HCT116 (cell line): ENCODE results near the gene CFAP97D2. TPM values are rescaled to one million over a fixed set of nuclear protein-coding genes. Genes with fewer than 3 reads are reported as not detected.

Experiments
- ATAC-seq: fragments of 200-7000 bp; cut with Tn5 transposase; 2 replicates; pipeline ENCODE4 v1.9.1; 2020; ENCODE audit warnings: mild to moderate bottlenecking, moderate library complexity
- BruUV-seq: library from RNA; stranded (reverse); fragments of 400-500 nt; replicated peaks from 2 replicates; lab custom pipeline; 2021; lab: Mats Ljungman, UMichigan
- CTCF ChIA-PET: fragments of 300-600 bp; sonication (Branson Sonifier 250); formaldehyde crosslinking; loops from one replicate; lab custom pipeline; 2021; ENCODE audit warnings: antibody characterized with exemption; lab: Charles Lee
- POLR2A ChIA-PET: fragments of 300-600, 350-600 bp; sonication (Branson Sonifier 250); formaldehyde crosslinking; loops from one replicate; lab custom pipeline; 2021; ENCODE audit warnings: antibody characterized with exemption; lab: Charles Lee
- RAD21 ChIA-PET, 2 experiments: fragments of 300-600 bp; sonication (Branson Sonifier 250); formaldehyde crosslinking; loops; one replicate each; lab custom pipeline; 2023; ENCODE audit warnings: low total read pairs in 2 of 2; ENCODE audit not compliant: uncharacterized antibody in 2 of 2, unreplicated experiment in 2 of 2, low non-redundant PET in 1 of 2; lab: Charles Lee
- DNase-seq: peaks from one replicate; pipeline ENCODE4 v3.0.0-alpha.2; 2010; ENCODE audit warnings: low read depth, low spot score
- H2AFZ ChIP-seq: fragments of 200-600 bp; shearing (Covaris generic), sonication (generic); 2 replicates; pipeline ENCODE4 v1.6.1; 2017; ENCODE audit warnings: low read depth, mixed run types, mixed read lengths, antibody characterized with exemption, low read length; ENCODE audit not compliant: poor library complexity, severe bottlenecking
- H3K27ac ChIP-seq: 2 replicates; pipeline ENCODE4 v1.5.1; 2012; ENCODE audit warnings: low read depth, low read length
- H3K27me3 ChIP-seq: fragments of 200-600 bp; sonication (generic); 2 replicates; pipeline ENCODE4 v1.6.1; 2016; ENCODE audit warnings: mixed run types, low read length, mixed read lengths; ENCODE audit not compliant: insufficient read depth
- H3K36me3 ChIP-seq, 2 experiments: fragments of 200-500 bp in 1 of 2; fragments of 200-600 bp in 1 of 2; sonication (Bioruptor generic) in 1 of 2; sonication (generic) in 1 of 2; 2 replicates each; pipeline versions ENCODE4 v1.5.1 to v1.6.1; 2014 to 2016; ENCODE audit warnings: low read length in 2 of 2, inconsistent platforms in 1 of 2, mixed read lengths in 1 of 2, mixed run types in 1 of 2; ENCODE audit not compliant: insufficient read depth in 2 of 2, control insufficient read depth in 1 of 2
- H3K4me1 ChIP-seq, 2 experiments: fragments of 200-600 bp in 1 of 2; sonication (generic) in 1 of 2; 2 replicates each; pipeline versions ENCODE4 v1.5.1 to v1.6.1; 2012 to 2017; ENCODE audit warnings: low read length in 2 of 2, inconsistent platforms in 1 of 2, mild to moderate bottlenecking in 1 of 2, mixed read lengths in 1 of 2, mixed run types in 1 of 2, moderate library complexity in 1 of 2; ENCODE audit not compliant: insufficient read depth in 2 of 2, control insufficient read depth in 1 of 2
- H3K4me2 ChIP-seq: fragments of 200-600 bp; sonication (generic); 2 replicates; pipeline ENCODE4 v1.6.1; 2017; ENCODE audit warnings: mixed run types, low read length, mixed read lengths
- H3K4me3 ChIP-seq, 2 experiments: fragments of 200-600 bp in 1 of 2; sonication (generic) in 1 of 2; replicated peaks in 1 of 2; 2 replicates each; pipeline ENCODE4 v1.5.1; 2011 to 2016; ENCODE audit warnings: low read length in 2 of 2, control low read depth in 1 of 2, low read depth in 1 of 2, mild to moderate bottlenecking in 1 of 2, mixed read lengths in 1 of 2, mixed run types in 1 of 2
- H3K79me2 ChIP-seq: fragments of 200-600 bp; sonication (generic); 2 replicates; pipeline ENCODE4 v1.6.1; 2017; ENCODE audit warnings: mild to moderate bottlenecking, mixed run types, low read length, moderate library complexity, mixed read lengths; ENCODE audit not compliant: insufficient read depth
- H3K9ac ChIP-seq: fragments of 200-600 bp; sonication (generic); 2 replicates; pipeline ENCODE4 v1.6.1; 2016; ENCODE audit warnings: low read length, mixed read lengths
- H3K9me2 ChIP-seq: fragments of 200-600 bp; sonication (generic), shearing (Covaris generic); 2 replicates; pipeline ENCODE4 v1.6.1; 2017; ENCODE audit warnings: mixed run types, mild to moderate bottlenecking, moderate library complexity; ENCODE audit not compliant: insufficient read depth
- H3K9me3 ChIP-seq, 2 experiments: fragments of 200-500 bp in 1 of 2; fragments of 200-600 bp in 1 of 2; sonication (Bioruptor generic) in 1 of 2; sonication (generic) in 1 of 2; 2 replicates each; pipeline ENCODE4 v1.6.1; 2014 to 2017; ENCODE audit warnings: low read length in 2 of 2, mixed read lengths in 2 of 2, inconsistent platforms in 1 of 2, low read depth in 1 of 2, mild to moderate bottlenecking in 1 of 2, mixed run types in 1 of 2, moderate library complexity in 1 of 2; ENCODE audit not compliant: control insufficient read depth in 1 of 2, insufficient read depth in 1 of 2
- H4K20me1 ChIP-seq: fragments of 200-600 bp; sonication (generic), shearing (Covaris generic); 2 replicates; pipeline ENCODE4 v1.6.1; 2017; ENCODE audit warnings: mixed run types, mild to moderate bottlenecking, moderate library complexity; ENCODE audit not compliant: insufficient read depth
- CBX3 ChIP-seq: IDR thresholded peaks from 2 replicates; pipeline ENCODE4 v1.6.1; 2012; ENCODE audit warnings: low read depth
- ELF1 ChIP-seq: IDR thresholded peaks from 2 replicates; pipeline ENCODE4 v1.6.1; 2012; ENCODE audit warnings: low read depth, borderline replicate concordance
- EZH2phosphoT487 ChIP-seq: fragments of 200-600 bp; IDR thresholded peaks from 2 replicates; pipeline ENCODE4 v1.6.1; 2018; ENCODE audit warnings: antibody characterized with exemption, borderline replicate concordance
- POLR2AphosphoS5 ChIP-seq: IDR thresholded peaks from 2 replicates; pipeline ENCODE4 v1.6.1; 2011; ENCODE audit warnings: mild to moderate bottlenecking, low read depth, low read length, moderate library complexity
- SP1 ChIP-seq: IDR thresholded peaks from 2 replicates; pipeline ENCODE4 v1.6.1; 2012; ENCODE audit warnings: low read depth
- SRF ChIP-seq: IDR thresholded peaks from 2 replicates; pipeline ENCODE4 v1.6.1; 2012; ENCODE audit warnings: low read depth
- TCF7L2 ChIP-seq: IDR thresholded peaks from 2 replicates; pipeline ENCODE4 v1.7.0; 2011; ENCODE audit warnings: borderline replicate concordance, inconsistent platforms; ENCODE audit not compliant: insufficient read depth, insufficient read length; ENCODE audit errors: extremely low read depth
- YY1 ChIP-seq: IDR thresholded peaks from 2 replicates; pipeline ENCODE4 v1.6.1; 2011; ENCODE audit warnings: low read length, low read depth, moderate library complexity, mild to moderate bottlenecking; ENCODE audit not compliant: insufficient replicate concordance; ENCODE audit errors: extremely low read depth
- ZFX ChIP-seq: fragments of 450-650 bp; IDR thresholded peaks from 2 replicates; pipeline ENCODE4 v1.6.1; 2017
- ZNF274 ChIP-seq: fragments of 200-500 bp; sonication (Bioruptor generic); IDR thresholded peaks from 2 replicates; pipeline ENCODE4 v1.6.1; 2014; ENCODE audit warnings: mild to moderate bottlenecking, low read depth, low read length, inconsistent platforms
- intact Hi-C: fragments of 100-400 bp; cut with micrococcal nuclease; formaldehyde crosslinking; loops from 2 replicates; pipeline ENCODE4 v1.10.0; 2022
- total RNA-seq: library from RNA; stranded (reverse); gene quantifications from one replicate; pipeline ENCODE4 v1.2.1, GENCODE V29; 2021; ENCODE audit not compliant: unreplicated experiment
- TF ChIP-seq, protein P1 (sequence below): IDR thresholded peaks from 2 replicates; pipeline ENCODE4 v1.6.1; 2011; ENCODE audit warnings: mild to moderate bottlenecking, low read length, moderate library complexity; ENCODE audit not compliant: insufficient replicate concordance; ENCODE audit errors: extremely low read depth
- TF ChIP-seq, protein P2 (sequence below): IDR thresholded peaks from 2 replicates; pipeline ENCODE4 v1.6.1; 2012; ENCODE audit warnings: low read depth

Gene CFAP97D2
- total RNA-seq, 1 experiment from 2014 or later = not detected

DNA sequence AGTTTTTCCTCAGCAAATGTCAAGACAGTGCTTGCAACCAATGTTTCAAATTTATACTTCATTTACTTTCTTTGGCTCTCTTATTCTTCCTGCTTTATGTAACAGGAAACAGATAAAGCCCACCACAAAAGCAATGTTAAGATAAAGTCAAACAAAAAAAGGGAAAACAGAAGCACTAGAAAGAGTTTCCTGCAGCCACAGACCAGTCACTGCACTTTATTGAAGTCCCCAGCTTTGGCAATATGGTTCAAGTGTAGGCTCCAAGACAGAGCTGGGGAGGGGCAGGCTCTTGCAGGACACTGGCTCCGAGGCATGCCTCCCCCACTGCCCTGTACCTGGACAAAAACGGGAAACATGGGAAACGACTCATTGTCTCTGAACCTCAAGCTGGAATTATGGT, 40.3 kb downstream of the CFAP97D2 start:
- intact Hi-C loops = no loop called here
- Histone ChIP-seq H3K27me3 (peaks cover 9% of the 10 kb centered on the region; the same call in 1 of the 2 replicates), H3K79me2 (no peaks in the 10 kb centered on the region), H3K9me2 (no peaks in the 10 kb centered on the region), H3K9ac (no peak overlapping the region), H3K4me3 (no peak overlapping the region), H3K27ac (no peak overlapping the region), H3K4me2 (no peak overlapping the region), H3K36me3 (no peaks in the 10 kb centered on the region), H4K20me1 (no peaks in the 10 kb centered on the region), H3K4me1 (no peaks in the 10 kb centered on the region), H2AFZ (no peak overlapping the region), H3K9me3 (no peaks in the 10 kb centered on the region)
- no TSS peak for BruUV-seq
- CTCF ChIA-PET = no interaction called here
- DNase-seq (no peak), ATAC-seq (no peak)
- POLR2A ChIA-PET = no interaction called here
- RAD21 ChIA-PET = no interaction called here
- TF ChIP-seq SP1 = no peak
- no peak for TF ChIP-seq YY1
- TF ChIP-seq, protein P1, sequence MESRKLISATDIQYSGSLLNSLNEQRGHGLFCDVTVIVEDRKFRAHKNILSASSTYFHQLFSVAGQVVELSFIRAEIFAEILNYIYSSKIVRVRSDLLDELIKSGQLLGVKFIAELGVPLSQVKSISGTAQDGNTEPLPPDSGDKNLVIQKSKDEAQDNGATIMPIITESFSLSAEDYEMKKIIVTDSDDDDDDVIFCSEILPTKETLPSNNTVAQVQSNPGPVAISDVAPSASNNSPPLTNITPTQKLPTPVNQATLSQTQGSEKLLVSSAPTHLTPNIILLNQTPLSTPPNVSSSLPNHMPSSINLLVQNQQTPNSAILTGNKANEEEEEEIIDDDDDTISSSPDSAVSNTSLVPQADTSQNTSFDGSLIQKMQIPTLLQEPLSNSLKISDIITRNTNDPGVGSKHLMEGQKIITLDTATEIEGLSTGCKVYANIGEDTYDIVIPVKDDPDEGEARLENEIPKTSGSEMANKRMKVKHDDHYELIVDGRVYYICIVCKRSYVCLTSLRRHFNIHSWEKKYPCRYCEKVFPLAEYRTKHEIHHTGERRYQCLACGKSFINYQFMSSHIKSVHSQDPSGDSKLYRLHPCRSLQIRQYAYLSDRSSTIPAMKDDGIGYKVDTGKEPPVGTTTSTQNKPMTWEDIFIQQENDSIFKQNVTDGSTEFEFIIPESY = no peak
- no peak for TF ChIP-seq CBX3
- no peak for TF ChIP-seq SRF
- TF ChIP-seq, protein P2, sequence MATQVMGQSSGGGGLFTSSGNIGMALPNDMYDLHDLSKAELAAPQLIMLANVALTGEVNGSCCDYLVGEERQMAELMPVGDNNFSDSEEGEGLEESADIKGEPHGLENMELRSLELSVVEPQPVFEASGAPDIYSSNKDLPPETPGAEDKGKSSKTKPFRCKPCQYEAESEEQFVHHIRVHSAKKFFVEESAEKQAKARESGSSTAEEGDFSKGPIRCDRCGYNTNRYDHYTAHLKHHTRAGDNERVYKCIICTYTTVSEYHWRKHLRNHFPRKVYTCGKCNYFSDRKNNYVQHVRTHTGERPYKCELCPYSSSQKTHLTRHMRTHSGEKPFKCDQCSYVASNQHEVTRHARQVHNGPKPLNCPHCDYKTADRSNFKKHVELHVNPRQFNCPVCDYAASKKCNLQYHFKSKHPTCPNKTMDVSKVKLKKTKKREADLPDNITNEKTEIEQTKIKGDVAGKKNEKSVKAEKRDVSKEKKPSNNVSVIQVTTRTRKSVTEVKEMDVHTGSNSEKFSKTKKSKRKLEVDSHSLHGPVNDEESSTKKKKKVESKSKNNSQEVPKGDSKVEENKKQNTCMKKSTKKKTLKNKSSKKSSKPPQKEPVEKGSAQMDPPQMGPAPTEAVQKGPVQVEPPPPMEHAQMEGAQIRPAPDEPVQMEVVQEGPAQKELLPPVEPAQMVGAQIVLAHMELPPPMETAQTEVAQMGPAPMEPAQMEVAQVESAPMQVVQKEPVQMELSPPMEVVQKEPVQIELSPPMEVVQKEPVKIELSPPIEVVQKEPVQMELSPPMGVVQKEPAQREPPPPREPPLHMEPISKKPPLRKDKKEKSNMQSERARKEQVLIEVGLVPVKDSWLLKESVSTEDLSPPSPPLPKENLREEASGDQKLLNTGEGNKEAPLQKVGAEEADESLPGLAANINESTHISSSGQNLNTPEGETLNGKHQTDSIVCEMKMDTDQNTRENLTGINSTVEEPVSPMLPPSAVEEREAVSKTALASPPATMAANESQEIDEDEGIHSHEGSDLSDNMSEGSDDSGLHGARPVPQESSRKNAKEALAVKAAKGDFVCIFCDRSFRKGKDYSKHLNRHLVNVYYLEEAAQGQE = no peak
- no peak for TF ChIP-seq ZNF274
- TF ChIP-seq TCF7L2 = no peak
- TF ChIP-seq ZFX = no peak
- no peak for TF ChIP-seq POLR2AphosphoS5
- no peak for TF ChIP-seq ELF1
- TF ChIP-seq EZH2phosphoT487 = no peak
